ENCODE measurements around the gene SLC25A29. TPM values are rescaled to one million over a fixed set of nuclear protein-coding genes. Genes with fewer than 3 reads are reported as not detected.

The SLC25A29 gene
- total RNA-seq, 4 donors from 2014 or later: 36.4 to 65.4 (median 52.9) TPM

- no peaks in the 10 kb centered on the region for H3K4me1 ChIP-seq
- H3K4me3 ChIP-seq: no peak overlapping the region
- no peaks in the 10 kb centered on the region for H3K27me3 ChIP-seq
- TF ChIP-seq, protein P1, sequence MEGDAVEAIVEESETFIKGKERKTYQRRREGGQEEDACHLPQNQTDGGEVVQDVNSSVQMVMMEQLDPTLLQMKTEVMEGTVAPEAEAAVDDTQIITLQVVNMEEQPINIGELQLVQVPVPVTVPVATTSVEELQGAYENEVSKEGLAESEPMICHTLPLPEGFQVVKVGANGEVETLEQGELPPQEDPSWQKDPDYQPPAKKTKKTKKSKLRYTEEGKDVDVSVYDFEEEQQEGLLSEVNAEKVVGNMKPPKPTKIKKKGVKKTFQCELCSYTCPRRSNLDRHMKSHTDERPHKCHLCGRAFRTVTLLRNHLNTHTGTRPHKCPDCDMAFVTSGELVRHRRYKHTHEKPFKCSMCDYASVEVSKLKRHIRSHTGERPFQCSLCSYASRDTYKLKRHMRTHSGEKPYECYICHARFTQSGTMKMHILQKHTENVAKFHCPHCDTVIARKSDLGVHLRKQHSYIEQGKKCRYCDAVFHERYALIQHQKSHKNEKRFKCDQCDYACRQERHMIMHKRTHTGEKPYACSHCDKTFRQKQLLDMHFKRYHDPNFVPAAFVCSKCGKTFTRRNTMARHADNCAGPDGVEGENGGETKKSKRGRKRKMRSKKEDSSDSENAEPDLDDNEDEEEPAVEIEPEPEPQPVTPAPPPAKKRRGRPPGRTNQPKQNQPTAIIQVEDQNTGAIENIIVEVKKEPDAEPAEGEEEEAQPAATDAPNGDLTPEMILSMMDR (IDR thresholded peaks at IDR 0.05): no peak
- no peak for TF ChIP-seq POLR2AphosphoS5 (IDR thresholded peaks at IDR 0.05)
- no peak for TF ChIP-seq EP300 (IDR thresholded peaks at IDR 0.05)
- TF ChIP-seq POLR2A (IDR thresholded peaks at IDR 0.05): no peak
- no peaks in the 10 kb centered on the region for H3K9me3 ChIP-seq
- H3K27ac ChIP-seq: no peak overlapping the region
- no CpG with 5 or more reads among the region's 13 CpGs for WGBS, 2 donors (ENCODE audit: low coverage in 1 of 2)
- peaks cover 0 to 36% of the 10 kb centered on the region in 2 donors for H3K36me3 ChIP-seq
- no peak for ATAC-seq
These were observed 24.2 kb upstream of the SLC25A29 start for GRCh38 chr14:100330388-100330931.

DNA sequence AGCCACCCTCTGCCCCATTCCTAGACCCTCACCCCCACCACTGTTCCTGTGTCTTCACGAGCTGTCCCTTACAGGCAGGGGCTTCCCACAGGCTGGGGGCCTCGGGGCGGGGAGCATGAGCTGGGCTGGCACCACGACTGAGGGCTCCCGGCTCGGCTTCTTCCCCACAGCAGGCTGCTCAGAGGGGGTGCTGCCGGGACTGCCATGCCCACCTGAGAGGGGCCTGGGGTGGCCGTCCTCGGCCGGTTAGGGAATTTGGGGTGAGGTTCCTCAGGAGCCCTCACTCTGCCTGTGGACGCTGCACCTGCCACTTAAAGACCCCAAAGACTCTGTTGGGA is 23.7 kb upstream of the SLC25A29 start:
- TF ChIP-seq, protein P1 (IDR thresholded peaks at IDR 0.05): no peak
- no peak for TF ChIP-seq POLR2A (IDR thresholded peaks at IDR 0.05)
- no peak for TF ChIP-seq EP300 (IDR thresholded peaks at IDR 0.05)
- no peak for TF ChIP-seq POLR2AphosphoS5 (IDR thresholded peaks at IDR 0.05)
- Histone ChIP-seq H3K36me3 (peaks cover 0 to 31% of the 10 kb centered on the region in 2 donors), H3K27ac (no peak overlapping the region), H3K4me3 (no peak overlapping the region), H3K4me1 (no peaks in the 10 kb centered on the region), H3K27me3 (no peaks in the 10 kb centered on the region), H3K9me3 (no peaks in the 10 kb centered on the region)
- no peak for ATAC-seq
- no CpG with 5 or more reads among the region's 11 CpGs for WGBS, 2 donors (ENCODE audit: low coverage in 1 of 2)

GRCh38 chr14:100329233-100330006 is 23.2 kb upstream of the SLC25A29 start:
- Histone ChIP-seq H3K4me3 (no peak overlapping the region), H3K27me3 (no peaks in the 10 kb centered on the region), H3K36me3 (peaks cover 0 to 26% of the 10 kb centered on the region in 2 donors), H3K27ac (no peak overlapping the region), H3K9me3 (no peaks in the 10 kb centered on the region), H3K4me1 (no peaks in the 10 kb centered on the region)
- TF ChIP-seq, protein P1 (IDR thresholded peaks at IDR 0.05): no peak
- TF ChIP-seq POLR2A (IDR thresholded peaks at IDR 0.05) (no peak), EP300 (IDR thresholded peaks at IDR 0.05) (no peak), POLR2AphosphoS5 (IDR thresholded peaks at IDR 0.05) (no peak)
- WGBS, 2 donors (ENCODE audit: low coverage in 1 of 2): 95% methylated on average over 4 of the region's 36 CpGs; no CpG with 5 or more reads in 1 of the 2 donors
- no peak for ATAC-seq

DNA sequence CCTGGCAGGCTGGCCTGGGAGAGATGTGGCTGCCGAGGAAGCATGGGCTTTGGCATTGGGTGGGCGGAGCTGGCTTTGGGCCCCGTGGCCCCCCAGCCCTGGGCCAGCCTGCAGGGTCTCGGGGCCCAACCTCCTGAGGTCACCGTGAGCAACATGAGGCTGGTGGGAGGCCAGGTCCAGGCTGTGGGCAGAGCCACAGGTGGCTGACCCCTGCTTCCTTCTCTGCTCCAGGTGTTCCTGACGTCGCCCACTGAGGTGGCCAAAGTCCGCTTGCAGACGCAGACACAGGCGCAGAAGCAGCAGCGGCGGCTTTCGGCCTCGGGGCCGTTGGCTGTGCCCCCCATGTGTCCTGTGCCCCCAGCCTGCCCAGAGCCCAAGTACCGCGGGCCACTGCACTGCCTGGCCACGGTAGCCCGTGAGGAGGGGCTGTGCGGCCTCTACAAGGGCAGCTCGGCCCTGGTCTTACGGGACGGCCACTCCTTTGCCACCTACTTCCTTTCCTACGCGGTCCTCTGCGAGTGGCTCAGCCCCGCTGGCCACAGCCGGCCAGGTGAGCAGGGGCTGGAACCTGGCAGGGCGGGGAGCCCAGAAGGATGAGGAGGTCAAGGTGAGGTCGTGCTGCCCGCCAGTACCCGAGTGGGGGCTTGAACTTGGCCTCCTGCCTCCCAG is 22.4 kb upstream of the SLC25A29 start:
- ATAC-seq: no peak
- H3K27ac ChIP-seq: no peak overlapping the region
- TF ChIP-seq POLR2AphosphoS5 (IDR thresholded peaks at IDR 0.05) (no peak), EP300 (IDR thresholded peaks at IDR 0.05) (no peak), POLR2A (IDR thresholded peaks at IDR 0.05) (no peak)
- TF ChIP-seq, protein P1 (IDR thresholded peaks at IDR 0.05): no peak
- WGBS, 2 donors (ENCODE audit: low coverage in 1 of 2): 71 to 100% methylated on average over 1 to 6 of the region's 32 CpGs
- no peaks in the 10 kb centered on the region for H3K27me3 ChIP-seq
- H3K9me3 ChIP-seq: no peaks in the 10 kb centered on the region
- H3K4me1 ChIP-seq: no peaks in the 10 kb centered on the region
- no peak overlapping the region for H3K4me3 ChIP-seq
- peaks cover 0 to 18% of the 10 kb centered on the region in 2 donors for H3K36me3 ChIP-seq

All from gastroesophageal sphincter (tissue), 4 donors.